Ishikawa (cell line): ENCODE results near the gene PHLDB2.
A peak's percentile ranks its signal among the peaks of the same experiment; 100 is the strongest.

Experiments
- CEBPB ChIP-seq: IDR thresholded peaks from 2 replicates; pipeline ENCODE4 v1.6.1; 2012
- CREB1 ChIP-seq: IDR thresholded peaks from 2 replicates; pipeline ENCODE4 v1.6.1; 2012; ENCODE audit warnings: low read depth
- EGR1 ChIP-seq: IDR thresholded peaks from 2 replicates; pipeline ENCODE4 v1.6.1; 2012
- EP300 ChIP-seq: IDR thresholded peaks from 2 replicates; pipeline ENCODE4 v1.6.1; 2012; ENCODE audit warnings: borderline replicate concordance
- FOXM1 ChIP-seq: IDR thresholded peaks from 2 replicates; pipeline ENCODE4 v1.6.1; 2012; ENCODE audit warnings: low read depth, borderline replicate concordance
- NFIC ChIP-seq: IDR thresholded peaks from 2 replicates; pipeline ENCODE4 v1.6.1; 2012
- RAD21 ChIP-seq: IDR thresholded peaks from 2 replicates; pipeline ENCODE4 v1.6.1; 2012; ENCODE audit warnings: low read depth
- REST ChIP-seq: IDR thresholded peaks from 2 replicates; pipeline ENCODE4 v1.6.1; 2012; ENCODE audit warnings: low read depth, mild to moderate bottlenecking
- TAF1 ChIP-seq: IDR thresholded peaks from 2 replicates; pipeline ENCODE4 v1.6.1; 2012; ENCODE audit warnings: low read depth, mild to moderate bottlenecking
- TCF12 ChIP-seq: IDR thresholded peaks from 2 replicates; pipeline ENCODE4 v1.6.1; 2012; ENCODE audit warnings: low read depth
- TEAD4 ChIP-seq: IDR thresholded peaks from 2 replicates; pipeline ENCODE4 v1.6.1; 2012
- USF1 ChIP-seq: IDR thresholded peaks from 2 replicates; pipeline ENCODE4 v1.6.1; 2012
- YY1 ChIP-seq: IDR thresholded peaks from 2 replicates; pipeline ENCODE4 v1.6.1; 2012; ENCODE audit warnings: low read depth
- ZBTB7A ChIP-seq: IDR thresholded peaks from 2 replicates; pipeline ENCODE4 v1.6.1; 2012; ENCODE audit warnings: low read depth
- TF ChIP-seq, protein P1 (sequence below): IDR thresholded peaks from 2 replicates; pipeline ENCODE4 v1.6.1; 2012

The PHLDB2 gene

GRCh38 chr3:111915905-111916304, 56.8 kb downstream of the PHLDB2 start:
- TF ChIP-seq NFIC (peak; percentile 59), TCF12 (peak; percentile 66), YY1 (0 out of 2 replicates have a peak, but pooled peaks have one; percentile 15), TEAD4 (peak; percentile 78), EP300 (peak; percentile 64; the same call in 1 of the 2 replicates), FOXM1 (0 out of 2 replicates have a peak, but pooled peaks have one; percentile 37), RAD21 (no peak), USF1 (no peak), EGR1 (no peak), CREB1 (no peak), TAF1 (no peak), REST (no peak), ZBTB7A (no peak), CEBPB (no peak)
- TF ChIP-seq, protein P1, sequence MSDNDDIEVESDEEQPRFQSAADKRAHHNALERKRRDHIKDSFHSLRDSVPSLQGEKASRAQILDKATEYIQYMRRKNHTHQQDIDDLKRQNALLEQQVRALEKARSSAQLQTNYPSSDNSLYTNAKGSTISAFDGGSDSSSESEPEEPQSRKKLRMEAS = no peak

DNA sequence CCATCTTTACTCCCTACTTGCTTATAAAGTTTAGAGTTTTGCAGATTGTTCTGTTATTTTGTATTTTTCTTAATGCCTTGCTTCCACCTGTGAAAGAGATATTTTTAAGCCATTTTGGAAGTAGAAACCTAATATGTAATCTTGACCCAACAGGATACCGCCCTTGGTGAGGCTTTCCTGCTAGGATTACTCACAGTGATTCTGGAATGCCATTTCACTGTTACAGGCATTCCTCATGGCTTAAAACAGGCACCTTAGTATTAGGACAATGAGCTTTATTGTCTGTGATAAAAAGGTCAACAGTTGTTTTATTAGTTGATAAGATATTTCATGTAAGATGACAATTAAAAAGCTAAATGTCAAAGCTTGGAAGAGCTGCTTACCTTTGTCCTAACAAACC, 58.2 kb downstream of the PHLDB2 start:
- no peak; the same call in 1 of the 2 replicates for TF ChIP-seq CREB1
- TF ChIP-seq, protein P1 = no peak
- no peak for TF ChIP-seq EGR1
- TF ChIP-seq TEAD4 = peak; percentile 93
- TF ChIP-seq REST = no peak
- no peak for TF ChIP-seq YY1
- no peak for TF ChIP-seq ZBTB7A
- peak; percentile 91 for TF ChIP-seq TCF12
- TF ChIP-seq USF1 = no peak
- peak; percentile 89 for TF ChIP-seq FOXM1
- no peak for TF ChIP-seq TAF1
- peak; percentile 93 for TF ChIP-seq EP300
- peak; percentile 15; the same call in 1 of the 2 replicates for TF ChIP-seq RAD21
- TF ChIP-seq NFIC = peak; percentile 68
- peak; percentile 51; the same call in 1 of the 2 replicates for TF ChIP-seq CEBPB

DNA sequence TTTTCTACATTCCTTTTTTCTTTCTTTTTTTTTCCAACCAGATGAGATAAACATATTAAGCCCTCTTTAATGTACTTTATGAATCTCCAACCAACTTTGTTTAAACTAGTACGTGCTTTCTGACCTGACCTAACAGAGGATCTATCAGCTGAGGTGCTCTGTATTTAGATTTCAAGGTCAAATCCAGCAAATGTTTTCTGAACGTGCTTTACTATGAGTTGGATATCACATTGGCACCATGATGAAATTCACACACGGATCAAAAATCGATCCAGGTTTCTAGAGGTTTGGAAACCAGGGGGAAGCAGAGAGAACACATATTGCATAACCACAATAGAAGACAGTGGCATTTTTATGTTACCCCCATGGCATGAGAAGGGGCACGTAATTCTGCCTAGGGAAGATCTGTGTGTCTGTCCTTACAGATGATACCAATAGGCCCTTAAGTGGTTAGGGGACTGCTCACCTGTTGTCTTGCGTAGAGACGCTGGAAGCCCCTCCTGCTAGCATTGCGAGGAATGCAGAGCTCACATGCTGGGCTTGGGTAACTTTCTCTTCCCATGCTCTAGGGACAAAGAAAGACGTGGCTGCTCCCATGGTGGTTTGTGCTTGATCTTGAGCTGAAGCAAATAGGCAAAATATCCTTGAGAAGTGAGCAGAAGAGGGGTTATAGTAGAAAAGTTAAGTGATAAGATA, 60.5 kb downstream of the PHLDB2 start:
- TF ChIP-seq ZBTB7A (no peak), NFIC (no peak), CREB1 (no peak), CEBPB (no peak), FOXM1 (no peak), REST (no peak), EGR1 (no peak), RAD21 (no peak), USF1 (no peak), TCF12 (no peak), TAF1 (no peak), YY1 (no peak), EP300 (no peak), TEAD4 (no peak)
- TF ChIP-seq, protein P1 = no peak
